Erythroblast (primary cell): ENCODE measurements around the gene CERS6.

Experiments used
- GATA1 ChIP-seq: IDR thresholded peaks from 2 replicates; pipeline ENCODE4 v1.6.1; 2011; ENCODE audit warnings: low read depth, mild to moderate bottlenecking, control low read depth, low read length, moderate library complexity
- POLR2A ChIP-seq: IDR thresholded peaks from 2 replicates; pipeline ENCODE4 v1.6.1; 2011; ENCODE audit warnings: mild to moderate bottlenecking, low read length

- TF ChIP-seq POLR2A (no peak), GATA1 (no peak)
These were observed 127.8 kb downstream of the CERS6 start for GRCh38 chr2:168583710-168584521.
